Measurements from ENCODE around the gene GOLPH3L.
"Not testable (repeated sequence)": the region's sequence is repeated elsewhere in the genome, so short reads cannot be mapped to it uniquely, and the experiment has no call there.

The GOLPH3L gene

DNA sequence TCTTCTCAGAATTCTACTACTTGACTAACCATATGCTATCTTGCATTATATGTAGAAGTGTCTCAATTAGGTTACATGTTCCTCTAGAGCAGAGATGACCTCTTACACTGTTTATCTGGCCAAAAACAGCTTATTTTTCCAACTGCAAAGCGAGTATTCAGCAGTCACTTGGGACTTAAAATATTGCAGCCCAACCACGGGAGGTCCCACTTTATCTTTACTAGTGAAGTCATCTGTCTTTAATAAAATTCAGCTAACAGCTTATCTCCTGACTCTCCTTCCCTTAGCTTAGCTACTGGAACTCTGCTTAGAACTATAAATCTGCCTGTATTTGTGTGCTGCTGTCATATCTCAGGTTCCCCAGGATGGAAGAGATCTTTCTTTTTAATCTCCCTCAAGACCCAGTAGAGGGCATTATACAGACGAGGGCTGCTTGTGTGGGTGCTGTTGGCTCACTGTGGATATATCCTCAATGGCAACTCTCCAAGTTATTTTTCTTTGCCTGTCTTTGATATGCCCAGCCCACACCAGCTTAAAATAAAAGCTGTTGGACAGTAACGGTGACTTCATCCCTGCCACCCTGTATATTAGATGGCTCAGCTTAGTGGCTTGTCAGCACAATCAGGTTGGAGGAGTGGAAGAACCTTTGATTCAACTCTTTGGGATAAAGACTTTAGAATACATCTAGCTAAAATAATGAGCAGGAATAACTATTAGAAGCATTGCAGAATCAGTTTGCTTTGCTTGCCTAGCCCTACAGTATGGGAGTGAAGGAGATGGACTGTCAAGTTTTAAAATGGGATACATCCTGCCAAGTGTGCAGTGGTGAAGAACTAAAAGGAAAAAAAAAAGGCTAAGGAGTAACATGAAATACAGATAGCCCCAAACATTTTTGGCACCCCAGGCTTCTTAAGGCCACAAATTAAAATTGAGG is 77.1 kb downstream of the GOLPH3L start:
- no peak for DNase-seq (ENCODE audit: extremely low read depth in 1 of 2, low read depth in 1 of 2)

- no peak for DNase-seq (ENCODE audit: extremely low read depth in 1 of 2, low read depth in 1 of 2)
Measured at GRCh38 chr1:150615346-150616201, 81.4 kb downstream of the GOLPH3L start.

- DNase-seq (ENCODE audit: extremely low read depth in 1 of 2, low read depth in 1 of 2), result no peak
Measured at GRCh38 chr1:150613061-150613920, 83.7 kb downstream of the GOLPH3L start.

GRCh38 chr1:150612014-150612345 is 85.0 kb downstream of the GOLPH3L start:
- no peak for DNase-seq (ENCODE audit: extremely low read depth in 1 of 2, low read depth in 1 of 2)

DNA sequence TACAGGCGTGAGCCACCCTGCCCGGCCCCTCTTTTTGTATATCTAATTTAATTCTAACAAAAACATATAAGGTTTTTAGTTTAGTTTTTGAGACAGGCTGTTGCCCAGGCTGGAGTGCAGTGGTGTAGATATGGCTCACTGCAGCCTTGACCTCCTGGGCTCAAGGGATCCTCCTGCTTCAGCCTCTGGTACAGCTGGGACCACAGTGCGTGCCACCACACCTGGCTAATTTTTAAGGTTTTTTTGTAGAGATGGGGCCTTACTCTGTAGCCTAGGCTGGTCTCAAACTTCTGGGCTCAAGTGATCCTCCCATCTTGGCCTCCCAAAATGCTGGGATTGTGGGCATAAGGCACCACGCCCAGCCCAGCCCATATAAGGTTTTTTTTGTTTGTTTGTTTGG is 86.4 kb downstream of the GOLPH3L start:
- no peak for DNase-seq (ENCODE audit: extremely low read depth in 1 of 2, low read depth in 1 of 2)

GRCh38 chr1:150609732-150610131 is 87.2 kb downstream of the GOLPH3L start:
- no peak for DNase-seq (ENCODE audit: extremely low read depth in 1 of 2, low read depth in 1 of 2)

DNA sequence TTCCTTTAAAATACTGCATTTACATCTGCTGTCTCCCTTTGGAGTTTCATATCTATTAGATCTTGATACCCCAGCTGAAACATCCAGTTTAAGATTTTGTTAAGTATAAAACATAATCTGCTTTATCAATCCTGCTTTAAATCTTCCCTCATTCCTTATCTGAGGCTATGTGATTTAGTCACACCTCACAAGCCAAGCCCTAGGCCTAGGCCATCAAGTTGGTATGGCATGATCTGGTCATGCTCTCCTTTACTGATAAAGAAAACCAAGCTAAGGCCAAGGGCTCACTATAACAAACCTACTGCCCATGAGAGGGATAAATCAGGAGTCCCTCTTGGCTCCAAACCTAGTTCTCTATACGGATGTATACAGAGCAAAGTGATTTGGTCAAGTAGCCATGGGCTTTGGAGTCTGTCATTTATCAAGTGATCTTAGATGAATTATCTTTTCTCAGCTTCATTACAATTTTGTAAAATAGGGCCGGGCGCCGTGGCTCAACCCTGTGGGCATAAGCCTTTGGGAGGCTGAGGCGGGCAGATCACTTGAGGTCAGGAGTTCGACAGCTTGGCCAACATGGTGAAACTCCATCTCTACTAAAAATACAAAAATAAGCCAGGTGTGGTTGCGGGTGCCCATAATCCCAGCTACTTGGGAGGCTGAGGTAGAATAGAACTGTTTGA is 90.4 kb downstream of the GOLPH3L start:
- DNase-seq (ENCODE audit: extremely low read depth in 1 of 2, low read depth in 1 of 2), result no peak

DNA sequence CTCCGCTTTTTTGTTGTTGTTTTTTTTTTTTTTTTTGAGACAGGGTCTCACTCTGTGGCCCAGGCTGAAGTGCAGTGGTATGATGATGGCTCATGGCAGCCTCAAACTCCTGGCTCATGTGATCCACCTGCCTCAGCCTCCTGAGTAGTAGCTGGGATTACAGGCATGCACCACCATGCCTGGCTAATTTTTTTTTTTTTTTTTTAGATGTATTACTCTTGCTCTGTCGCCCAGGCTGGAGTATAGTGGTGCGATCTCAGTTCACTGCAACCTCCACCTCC is 91.6 kb downstream of the GOLPH3L start:
- DNase-seq (ENCODE audit: extremely low read depth in 1 of 2, low read depth in 1 of 2), result not testable (repeated sequence)

DNA sequence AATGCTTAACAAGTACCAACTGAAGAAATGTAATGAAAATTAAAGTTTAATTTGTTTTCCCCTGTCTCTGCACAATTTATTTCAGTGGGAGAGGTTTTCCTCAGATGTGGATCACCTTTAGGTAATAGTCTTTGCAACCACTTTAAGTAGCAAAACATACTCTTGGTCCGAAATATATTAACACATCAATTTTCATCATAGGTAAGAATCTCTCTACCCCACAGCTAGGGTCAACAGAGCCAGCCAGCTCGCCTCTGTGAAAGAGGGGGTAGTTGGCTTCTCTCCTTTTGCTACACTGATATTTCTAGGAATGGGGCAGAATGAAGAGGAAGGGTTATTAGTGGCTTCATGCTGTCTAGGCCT is 92.7 kb downstream of the GOLPH3L start:
- DNase-seq (ENCODE audit: extremely low read depth in 1 of 2, low read depth in 1 of 2), result no peak

- DNase-seq (ENCODE audit: extremely low read depth in 1 of 2, low read depth in 1 of 2), result no peak
Measured at GRCh38 chr1:150603711-150604110, 93.2 kb downstream of the GOLPH3L start.

DNA sequence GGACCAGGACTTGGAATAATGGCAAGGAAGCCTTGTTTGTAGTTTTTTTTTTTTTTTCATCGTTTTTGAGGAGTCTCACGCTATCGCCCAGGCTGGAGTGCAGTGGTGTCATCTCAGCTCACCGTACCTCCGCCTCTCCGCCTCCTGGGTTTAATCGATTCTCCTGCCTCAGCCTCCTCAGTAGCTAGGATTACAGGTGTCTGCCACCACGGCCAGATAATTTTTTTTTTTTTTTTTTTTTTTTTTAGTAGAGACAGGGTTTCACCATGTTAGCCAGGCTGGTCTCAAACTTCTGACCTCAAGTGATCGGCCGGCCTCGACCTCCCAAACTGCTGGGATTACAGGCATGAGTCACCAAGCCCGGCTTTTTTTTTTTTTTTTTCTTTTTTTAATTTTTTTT is 94.6 kb downstream of the GOLPH3L start:
- not testable (repeated sequence) for DNase-seq (ENCODE audit: extremely low read depth in 1 of 2, low read depth in 1 of 2)

DNA sequence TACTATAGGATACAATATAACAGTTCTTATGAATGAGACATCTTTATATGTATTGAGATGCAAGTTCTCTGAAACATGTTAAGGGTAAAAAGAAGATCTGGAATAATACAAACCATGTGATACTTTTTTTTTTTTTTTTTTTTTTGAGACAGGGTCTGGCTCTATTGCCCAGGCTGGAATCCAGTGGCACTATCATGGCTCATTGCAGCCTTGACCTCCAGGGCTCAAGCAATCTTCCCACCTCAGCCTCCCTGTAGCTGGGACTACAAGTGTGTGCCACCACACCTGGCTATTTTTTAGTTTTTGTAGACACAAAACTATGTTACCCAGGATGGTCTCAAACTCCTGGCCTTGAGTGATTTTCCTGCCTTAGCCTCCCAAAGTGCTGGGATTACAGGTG is 95.4 kb downstream of the GOLPH3L start:
- DNase-seq (ENCODE audit: extremely low read depth in 1 of 2, low read depth in 1 of 2), result no peak

DNA sequence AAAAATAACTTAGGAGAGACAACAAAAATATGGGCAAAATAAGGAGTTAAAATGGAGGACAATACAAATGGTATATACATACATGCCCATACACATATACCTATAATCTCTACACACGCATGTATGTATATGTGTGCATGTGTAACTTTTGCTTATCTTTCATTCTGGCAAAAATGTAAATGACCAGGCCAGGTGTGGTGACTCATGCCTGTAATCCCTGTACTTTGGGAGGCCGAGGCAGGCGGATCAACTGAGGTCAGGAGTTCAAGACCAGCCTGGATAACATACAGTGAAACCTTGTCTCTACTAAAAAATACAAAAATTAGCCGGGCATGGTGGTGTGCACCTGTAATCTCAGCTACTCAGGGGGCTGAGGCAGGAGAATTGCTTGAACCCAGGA is 98.6 kb downstream of the GOLPH3L start:
- DNase-seq (ENCODE audit: extremely low read depth in 1 of 2, low read depth in 1 of 2), result not testable (repeated sequence)

GRCh38 chr1:150596976-150597375 is 100.0 kb downstream of the GOLPH3L start:
- no peak for DNase-seq (ENCODE audit: extremely low read depth in 1 of 2, low read depth in 1 of 2)

Data from activated CD8-positive, alpha-beta memory T cell treated with anti-CD3 and anti-CD28 coated beads for 1 hour (primary cell).